Spinal cord (tissue), 10 donors: ENCODE data around the gene DBNDD1. TPM values are rescaled to one million over a fixed set of nuclear protein-coding genes. Genes with fewer than 3 reads are reported as not detected.

Experiments used
- DNase-seq, 6 donors: peaks; one replicate each; pipeline versions ENCODE4 v3.0.0 to v3.0.0-alpha.2; 2013 to 2015; ENCODE audit warnings: low spot score in 6 of 6, low read depth in 4 of 6
- H3K27ac ChIP-seq: one replicate; pipeline ENCODE4 v1.5.1; 2013; ENCODE audit warnings: low read depth, low read length, control low read depth
- H3K27me3 ChIP-seq: one replicate; pipeline ENCODE4 v1.6.1; 2013; ENCODE audit warnings: low read length; ENCODE audit not compliant: control insufficient read depth, insufficient read depth
- H3K36me3 ChIP-seq: one replicate; pipeline ENCODE4 v1.6.1; 2013; ENCODE audit warnings: low read length; ENCODE audit not compliant: control insufficient read depth, insufficient read depth
- H3K4me1 ChIP-seq: one replicate; pipeline ENCODE4 v1.6.1; 2013; ENCODE audit warnings: low read length; ENCODE audit not compliant: control insufficient read depth, insufficient read depth
- H3K4me3 ChIP-seq: one replicate; pipeline ENCODE4 v1.5.1; 2013; ENCODE audit warnings: low read depth, low read length, control low read depth
- H3K9me3 ChIP-seq: one replicate; pipeline ENCODE4 v1.6.1; 2013; ENCODE audit warnings: low read length; ENCODE audit not compliant: control insufficient read depth, insufficient read depth
- WGBS: methylation state at CpG from one replicate; pipeline ENCODE4 v1.1.5; 2013; ENCODE audit warnings: missing lambda C conversion rate; ENCODE audit not compliant: insufficient coverage; 5-methylcytosine and 5-hydroxymethylcytosine counted together
- polyA plus RNA-seq, 2 donors: library from polyadenylated mRNA; unstranded; fragments of 120-200 nt; gene quantifications; one replicate each; pipeline ENCODE4 v1.2.1, GENCODE V29; 2013; ENCODE audit not compliant: insufficient read length in 2 of 2
- total RNA-seq, 2 donors: library from RNA; depleted of rRNA in 1 of 2; stranded (reverse); fragments of 120-200 nt in 1 of 2; fragments of >200 nt in 1 of 2; gene quantifications; one replicate each; pipeline versions ENCODE4 v1.2.3 to v1.2.4, GENCODE V29; 2013 to 2014
- donor health status: healthy.

Gene DBNDD1
- total and polyA plus RNA-seq, 4 donors, result 6.0 to 59.5 (median 29.8) TPM

DNA sequence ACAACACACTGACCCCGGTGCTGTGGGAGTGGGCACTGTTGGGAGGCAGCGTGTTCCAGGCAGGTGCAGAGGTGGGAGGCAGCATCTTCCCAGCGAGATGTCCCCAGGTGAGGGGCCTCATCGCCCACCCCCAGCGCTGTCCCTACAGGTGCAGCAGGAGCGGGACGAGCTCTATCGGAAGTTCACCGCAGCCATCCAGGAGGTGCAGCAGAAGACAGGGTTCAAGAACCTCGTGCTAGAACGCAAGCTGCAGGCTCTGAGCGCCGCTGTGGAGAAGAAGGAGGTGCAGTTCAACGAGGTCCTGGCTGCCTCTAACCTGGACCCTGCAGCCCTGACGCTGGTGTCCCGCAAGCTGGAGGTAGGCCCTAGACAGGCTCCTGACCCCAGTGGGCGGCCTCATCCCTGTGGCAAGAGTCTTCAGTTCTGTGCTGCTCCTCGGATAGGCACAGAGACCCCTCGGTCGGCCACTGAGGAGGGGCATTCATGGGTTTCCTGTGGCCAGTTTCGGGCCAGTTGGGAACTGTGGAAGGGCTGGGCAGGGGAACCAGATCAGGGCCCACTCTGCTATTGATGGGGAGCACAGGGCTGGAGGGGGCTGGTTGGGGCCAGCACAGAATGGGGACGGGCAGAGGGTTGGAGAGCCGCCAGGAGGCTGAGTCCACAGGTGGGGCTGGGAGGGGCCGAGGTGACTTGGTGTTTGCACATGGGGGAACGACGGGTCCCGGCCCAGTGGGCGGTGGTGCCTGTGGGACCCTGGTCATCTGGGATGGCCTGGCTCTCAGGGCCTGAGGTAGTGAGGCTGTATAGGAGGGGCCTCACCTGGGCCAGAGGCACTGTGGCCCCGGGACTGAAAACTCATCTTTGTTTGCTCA, 21.1 kb upstream of the DBNDD1 start:
- H3K27ac ChIP-seq, result no peak overlapping the region
- no peak overlapping the region for H3K4me3 ChIP-seq
- no peaks in the 10 kb centered on the region for H3K9me3 ChIP-seq
- WGBS, result 95% methylated on average over 29 of the region's 29 CpGs
- H3K4me1 ChIP-seq, result no peaks in the 10 kb centered on the region
- no peaks in the 10 kb centered on the region for H3K27me3 ChIP-seq
- no peak for DNase-seq
- H3K36me3 ChIP-seq, result peaks cover 91% of the 10 kb centered on the region

DNA sequence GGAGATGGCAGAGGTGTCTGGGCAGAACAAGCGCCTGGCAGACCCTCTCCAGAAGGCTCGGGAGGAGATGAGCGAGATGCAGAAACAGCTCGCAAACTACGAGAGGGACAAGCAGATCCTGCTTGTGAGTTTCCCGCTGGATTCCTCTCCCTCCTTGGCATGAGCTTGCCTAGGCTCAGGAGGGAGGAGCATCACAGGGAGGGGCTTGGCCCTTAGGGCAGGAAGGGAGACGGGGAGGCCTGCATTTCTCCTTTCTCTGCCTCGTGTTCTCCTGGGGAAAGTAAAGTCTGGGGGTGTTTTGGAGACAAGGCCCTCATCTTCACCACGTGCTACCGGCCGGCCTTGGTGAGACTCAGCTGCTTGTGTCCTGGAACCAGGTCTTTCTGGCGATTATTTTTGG, 18.0 kb upstream of the DBNDD1 start:
- no peaks in the 10 kb centered on the region for H3K4me1 ChIP-seq
- no peaks in the 10 kb centered on the region for H3K27me3 ChIP-seq
- 98% methylated on average over 9 of the region's 12 CpGs for WGBS
- peaks cover 85% of the 10 kb centered on the region for H3K36me3 ChIP-seq
- no peak overlapping the region for H3K4me3 ChIP-seq
- DNase-seq, result no peak
- no peak overlapping the region for H3K27ac ChIP-seq
- no peaks in the 10 kb centered on the region for H3K9me3 ChIP-seq

DNA sequence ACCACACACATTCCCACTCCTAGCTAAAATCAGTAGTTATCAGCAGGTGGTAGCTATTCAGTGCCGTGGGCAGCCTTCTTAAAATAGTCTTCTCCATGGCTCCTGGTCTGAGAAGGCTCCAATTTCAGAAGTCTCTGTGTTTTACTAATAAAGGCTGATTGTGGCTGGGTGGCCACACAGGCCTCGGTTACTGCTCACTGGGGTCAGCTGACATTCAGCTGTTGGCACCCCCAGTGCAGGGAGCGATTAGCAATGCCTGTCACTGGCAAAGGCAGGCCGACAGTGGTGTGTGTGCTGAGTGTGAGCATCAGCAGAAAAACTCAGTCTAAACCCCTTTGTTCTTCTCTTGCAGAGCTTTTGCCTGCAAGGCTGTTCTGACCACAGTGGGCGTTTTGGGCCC, 16.6 kb upstream of the DBNDD1 start:
- Histone ChIP-seq H3K36me3 (peaks cover 85% of the 10 kb centered on the region), H3K4me1 (no peaks in the 10 kb centered on the region), H3K27me3 (no peaks in the 10 kb centered on the region), H3K4me3 (no peak overlapping the region), H3K27ac (no peak overlapping the region), H3K9me3 (no peaks in the 10 kb centered on the region)
- DNase-seq, result no peak
- WGBS, result 71% methylated on average over 4 of the region's 5 CpGs

DNA sequence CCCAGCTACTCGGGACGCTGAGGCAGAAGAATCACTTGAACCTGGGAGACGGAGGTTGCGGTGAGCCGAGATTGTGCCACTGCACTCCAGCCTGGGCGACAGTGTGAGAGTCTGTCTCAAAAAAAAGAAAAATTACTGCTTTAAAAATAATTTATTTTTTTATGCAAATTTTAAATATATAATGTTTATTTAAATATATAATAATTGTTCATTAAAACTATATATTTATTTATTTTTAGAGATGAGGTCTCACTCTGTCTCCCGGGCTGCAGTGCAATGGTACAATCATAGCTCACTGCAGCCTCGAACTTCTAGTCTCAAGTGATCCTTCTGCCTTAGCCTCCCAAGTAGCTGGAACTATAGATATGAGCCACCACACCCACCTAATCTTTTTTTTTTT, 15.2 kb upstream of the DBNDD1 start:
- no peaks in the 10 kb centered on the region for H3K4me1 ChIP-seq
- no peaks in the 10 kb centered on the region for H3K9me3 ChIP-seq
- H3K36me3 ChIP-seq, result peaks cover 74% of the 10 kb centered on the region
- WGBS, result 100% methylated on average over 3 of the region's 8 CpGs
- H3K27me3 ChIP-seq, result no peaks in the 10 kb centered on the region
- no peak for DNase-seq
- no peak overlapping the region for H3K27ac ChIP-seq
- no peak overlapping the region for H3K4me3 ChIP-seq

DNA sequence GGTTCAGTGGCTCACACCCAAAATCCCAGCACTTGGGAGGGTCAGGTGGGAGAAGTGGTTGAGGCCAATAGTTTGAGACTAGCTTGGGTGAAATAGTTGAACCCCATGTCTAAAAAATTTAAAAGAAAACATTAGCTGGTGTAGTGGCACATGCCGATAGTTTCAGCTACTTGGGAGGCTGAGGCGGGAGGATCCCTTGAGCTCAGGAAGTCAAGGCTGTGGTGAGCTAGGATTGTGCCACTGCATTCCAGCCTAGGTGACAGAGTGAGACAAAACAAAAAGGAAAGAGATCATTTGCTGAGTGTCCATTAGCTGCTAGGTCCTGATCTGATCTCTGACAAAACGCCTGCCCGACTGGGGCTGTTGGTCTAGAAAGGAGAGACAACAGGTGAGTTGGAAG, 14.1 kb upstream of the DBNDD1 start:
- Histone ChIP-seq H3K9me3 (no peaks in the 10 kb centered on the region), H3K4me1 (no peaks in the 10 kb centered on the region), H3K27me3 (no peaks in the 10 kb centered on the region), H3K27ac (no peak overlapping the region), H3K4me3 (no peak overlapping the region), H3K36me3 (peaks cover 75% of the 10 kb centered on the region)
- no peak for DNase-seq
- 100% methylated on average over 4 of the region's 4 CpGs for WGBS

DNA sequence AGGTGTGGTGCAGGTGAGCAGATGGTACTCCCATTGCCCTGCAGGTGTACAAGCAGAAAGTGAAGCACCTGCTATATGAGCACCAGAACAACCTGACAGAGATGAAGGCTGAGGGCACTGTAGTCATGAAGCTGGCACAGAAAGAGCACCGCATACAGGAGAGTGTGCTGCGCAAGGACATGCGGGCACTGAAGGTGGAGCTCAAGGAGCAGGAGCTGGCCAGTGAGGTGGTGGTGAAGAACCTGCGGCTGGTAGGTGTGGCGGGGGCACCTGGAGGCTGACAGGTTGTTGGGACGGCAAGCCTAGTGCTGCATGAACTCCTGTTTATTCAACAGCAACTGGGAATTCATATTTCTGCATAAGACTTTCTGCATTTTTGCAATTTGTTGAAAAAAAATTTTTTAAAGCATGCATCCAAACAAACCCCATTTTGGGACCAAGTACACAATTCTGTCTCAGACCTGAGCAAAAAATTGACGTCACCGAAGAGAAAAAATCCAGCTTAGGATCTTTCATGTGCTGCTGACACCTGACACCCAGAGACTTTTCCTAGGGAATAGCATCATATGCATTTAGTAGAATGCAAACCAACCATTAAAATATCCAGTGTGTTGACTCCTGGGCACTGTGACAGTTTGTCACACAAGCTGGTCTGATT, 13.5 kb upstream of the DBNDD1 start:
- H3K4me3 ChIP-seq, result no peak overlapping the region
- H3K9me3 ChIP-seq, result no peaks in the 10 kb centered on the region
- peak in 1 of 6 donors; percentile 17 for DNase-seq
- 86% methylated on average over 7 of the region's 8 CpGs for WGBS
- peaks cover 71% of the 10 kb centered on the region for H3K36me3 ChIP-seq
- H3K27me3 ChIP-seq, result no peaks in the 10 kb centered on the region
- H3K27ac ChIP-seq, result no peak overlapping the region
- H3K4me1 ChIP-seq, result no peaks in the 10 kb centered on the region

DNA sequence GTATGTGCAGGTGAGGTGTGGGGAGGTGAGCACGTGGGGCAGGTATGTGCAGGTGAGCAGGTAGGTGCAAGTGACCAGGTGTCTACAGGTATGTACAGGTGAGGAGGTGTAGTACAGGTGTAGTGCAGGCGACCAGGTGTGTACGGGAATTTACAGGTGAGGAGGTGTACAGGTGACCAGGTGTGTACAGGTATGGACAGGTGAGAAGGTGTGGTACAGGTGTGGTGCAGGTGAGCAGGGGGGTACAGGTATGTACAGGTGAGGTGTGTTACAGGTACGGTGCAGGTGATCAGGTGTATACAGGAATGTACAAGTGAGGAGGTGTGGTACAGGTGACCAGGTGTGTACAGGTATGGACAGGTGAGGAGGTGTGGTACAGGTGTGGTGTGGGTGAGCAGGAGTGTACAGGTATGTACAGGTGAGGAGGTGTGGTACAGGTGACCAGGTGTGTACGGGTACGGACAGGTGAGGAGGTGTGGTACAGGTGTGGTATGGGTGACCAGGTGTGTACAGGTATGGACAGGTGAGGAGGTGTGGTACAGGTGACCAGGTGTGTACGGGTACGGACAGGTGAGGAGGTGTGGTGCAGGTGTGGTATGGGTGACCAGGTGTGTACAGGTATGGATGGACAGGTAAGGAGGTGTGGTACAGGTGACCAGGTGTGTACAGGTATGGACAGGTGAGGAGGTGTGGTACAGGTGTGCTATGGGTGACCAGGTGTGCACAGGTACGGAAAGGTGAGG, 12.8 kb upstream of the DBNDD1 start:
- no peaks in the 10 kb centered on the region for H3K9me3 ChIP-seq

DNA sequence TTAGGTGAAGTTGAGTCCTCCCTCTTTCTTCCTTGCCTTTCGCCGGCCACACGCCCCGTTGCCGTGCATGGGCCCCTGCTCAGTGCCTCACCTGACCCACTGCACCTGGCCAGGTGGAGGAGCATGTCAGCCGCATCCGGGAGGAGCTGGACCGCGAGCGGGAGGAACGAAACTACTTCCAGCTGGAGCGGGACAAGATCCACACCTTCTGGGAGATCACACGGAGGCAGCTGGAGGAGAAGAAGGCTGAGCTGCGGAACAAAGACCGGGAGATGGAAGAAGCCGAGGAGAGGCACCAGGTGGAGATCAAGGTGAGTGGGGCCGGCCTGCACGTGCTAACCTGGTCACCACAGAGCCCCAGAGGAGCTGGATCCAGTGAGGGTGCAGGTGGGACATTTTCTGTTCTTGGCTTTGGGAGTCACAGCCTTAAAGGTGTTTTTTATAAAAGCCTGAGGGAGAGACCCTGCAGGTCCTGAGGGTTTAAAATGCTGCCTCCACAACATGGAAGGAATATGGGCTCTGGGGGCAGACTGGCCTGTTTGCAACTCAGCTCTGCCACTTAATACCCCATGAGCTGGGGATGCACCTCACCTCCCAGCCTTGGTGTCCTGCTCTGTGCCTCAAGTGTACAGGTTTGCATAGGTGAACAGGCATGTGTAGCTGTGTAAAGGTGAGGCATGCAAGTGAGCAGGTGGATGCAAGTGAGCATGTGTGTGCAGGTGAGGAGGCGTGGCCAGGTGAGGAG, 12.1 kb upstream of the DBNDD1 start:
- Histone ChIP-seq H3K4me3 (no peak overlapping the region), H3K4me1 (no peaks in the 10 kb centered on the region), H3K36me3 (peaks cover 62% of the 10 kb centered on the region), H3K27ac (no peak overlapping the region), H3K27me3 (no peaks in the 10 kb centered on the region), H3K9me3 (no peaks in the 10 kb centered on the region)
- no peak for DNase-seq
- 93% methylated on average over 18 of the region's 19 CpGs for WGBS

More for the DNA sequence above, 12.8 kb upstream of the DBNDD1 start:
- Histone ChIP-seq H3K36me3 (peaks cover 69% of the 10 kb centered on the region), H3K4me1 (no peaks in the 10 kb centered on the region), H3K27ac (no peak overlapping the region), H3K4me3 (no peak overlapping the region), H3K27me3 (no peaks in the 10 kb centered on the region)
- 84% methylated on average over 9 of the region's 9 CpGs for WGBS
- peak in 2 of 6 donors; percentile 23 to 50 for DNase-seq

DNA sequence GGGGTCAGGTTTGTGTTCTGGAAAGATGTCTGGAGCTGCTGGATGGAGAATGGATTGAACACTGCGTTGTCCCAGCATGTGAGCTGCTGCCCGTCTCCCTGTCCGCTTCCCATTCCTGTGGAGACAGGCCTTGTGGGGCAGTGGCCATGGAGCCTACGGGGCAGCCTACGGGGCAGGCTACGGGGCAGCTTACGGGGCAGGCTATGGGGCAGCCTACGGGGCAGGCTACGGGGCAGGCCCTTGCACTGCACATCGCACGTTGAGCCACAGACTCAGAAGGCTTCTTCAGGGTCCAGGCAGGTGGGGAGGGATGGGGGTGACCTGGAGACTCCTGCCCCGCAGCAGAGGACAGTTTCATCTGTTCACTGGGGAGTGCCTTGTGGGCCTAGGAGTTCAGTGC, 9.7 kb upstream of the DBNDD1 start:
- no peaks in the 10 kb centered on the region for H3K4me1 ChIP-seq
- 81% methylated on average over 12 of the region's 12 CpGs for WGBS
- no peak overlapping the region for H3K4me3 ChIP-seq
- no peaks in the 10 kb centered on the region for H3K27me3 ChIP-seq
- peaks cover 45% of the 10 kb centered on the region for H3K36me3 ChIP-seq
- DNase-seq, result no peak
- no peak overlapping the region for H3K27ac ChIP-seq
- no peaks in the 10 kb centered on the region for H3K9me3 ChIP-seq
